GM23338 (cell line): ENCODE results near the gene ABCC10. TPM values are rescaled to one million over a fixed set of nuclear protein-coding genes. Genes with fewer than 3 reads are reported as not detected.
"Not testable (repeated sequence)": the region's sequence is repeated elsewhere in the genome, so short reads cannot be mapped to it uniquely, and the experiment has no call there.

ENCODE experiments used
- ATAC-seq: fragments of 200-7000 bp; cut with Tn5 transposase; 3 replicates; pipeline ENCODE4 v1.9.1; 2020
- DNase-seq: peaks from one replicate; pipeline ENCODE4 v3.0.0-alpha.2; 2015; ENCODE audit warnings: low spot score
- H2AFZ ChIP-seq: fragments of 200-600 bp; sonication (generic); 2 replicates; pipeline ENCODE4 v1.8.0; 2016; ENCODE audit warnings: antibody characterized with exemption, mild to moderate bottlenecking, moderate library complexity
- H3F3A ChIP-seq: fragments of 200-600 bp; sonication (generic); replicated peaks from 2 replicates; pipeline ENCODE4 v1.8.0; 2017; ENCODE audit warnings: antibody characterized with exemption, mixed run types, low read depth
- H3K27ac ChIP-seq: fragments of 200-600 bp; sonication (generic); 2 replicates; pipeline ENCODE4 v1.6.1; 2016; ENCODE audit warnings: low read depth
- H3K27me3 ChIP-seq: fragments of 200-600 bp; sonication (generic); 2 replicates; pipeline ENCODE4 v1.8.0; 2016; ENCODE audit warnings: mild to moderate bottlenecking, mixed run types, moderate library complexity; ENCODE audit not compliant: insufficient read depth
- H3K36me3 ChIP-seq: fragments of 200-600 bp; sonication (generic); 2 replicates; pipeline ENCODE4 v1.8.0; 2016; ENCODE audit warnings: mild to moderate bottlenecking; ENCODE audit not compliant: insufficient read depth
- H3K4me1 ChIP-seq: fragments of 200-600 bp; sonication (generic); 2 replicates; pipeline ENCODE4 v1.8.0; 2016; ENCODE audit warnings: mild to moderate bottlenecking, moderate library complexity; ENCODE audit not compliant: insufficient read depth
- H3K4me2 ChIP-seq: fragments of 200-600 bp; sonication (generic); 2 replicates; pipeline ENCODE4 v1.7.1; 2017; ENCODE audit warnings: mixed run types
- H3K4me3 ChIP-seq: fragments of 200-600 bp; sonication (generic); 2 replicates; pipeline ENCODE4 v1.6.1; 2016; ENCODE audit warnings: mixed run types
- H3K79me2 ChIP-seq: fragments of 200-600 bp; sonication (generic); replicated peaks from 2 replicates; pipeline ENCODE4 v1.8.0; 2017; ENCODE audit warnings: mild to moderate bottlenecking; ENCODE audit not compliant: insufficient read depth
- H3K9me2 ChIP-seq: fragments of 200-600 bp; sonication (generic); 2 replicates; pipeline ENCODE4 v1.8.0; 2017; ENCODE audit not compliant: insufficient read depth
- H4K20me1 ChIP-seq: fragments of 200-600 bp; sonication (generic); replicated peaks from 2 replicates; pipeline ENCODE4 v1.8.0; 2017; ENCODE audit warnings: mild to moderate bottlenecking; ENCODE audit not compliant: insufficient read depth
- H3K27ac Mint-ChIP-seq: 2 replicates; pipeline ENCODE4 v1.8.0; 2020; ENCODE audit warnings: inconsistent platforms, mild to moderate bottlenecking, moderate library complexity, mixed read lengths
- H3K27me3 Mint-ChIP-seq: 3 replicates; pipeline ENCODE4 v1.8.0; 2022; ENCODE audit warnings: low read depth, mild to moderate bottlenecking, moderate library complexity, mixed read lengths, inconsistent platforms; ENCODE audit not compliant: insufficient read depth, poor library complexity
- H3K36me3 Mint-ChIP-seq: 3 replicates; pipeline ENCODE4 v1.8.0; 2021; ENCODE audit warnings: low read depth, mild to moderate bottlenecking, inconsistent platforms, moderate library complexity, mixed read lengths
- H3K4me1 Mint-ChIP-seq: 3 replicates; pipeline ENCODE4 v1.8.0; 2020; ENCODE audit warnings: mild to moderate bottlenecking, inconsistent platforms, mixed read lengths
- H3K4me3 Mint-ChIP-seq: 3 replicates; pipeline ENCODE4 v1.8.0; 2021; ENCODE audit warnings: moderate library complexity, mild to moderate bottlenecking, inconsistent platforms, mixed read lengths
- H3K9me3 Mint-ChIP-seq: 3 replicates; pipeline ENCODE4 v1.8.0; 2020; ENCODE audit warnings: moderate library complexity, mild to moderate bottlenecking, inconsistent platforms, mixed read lengths
- CREB1 ChIP-seq: fragments of 250-450 bp; sonication (Bioruptor Pico); IDR thresholded peaks from 2 replicates; pipeline ENCODE4 v1.5.0; 2020; ENCODE audit warnings: low read depth, mild to moderate bottlenecking, moderate library complexity
- EZH2phosphoT487 ChIP-seq: fragments of 200-600 bp; sonication (generic); IDR thresholded peaks from one replicate; pipeline ENCODE4 v1.8.1; 2018; ENCODE audit warnings: antibody characterized with exemption; ENCODE audit not compliant: unreplicated experiment
- JUNB ChIP-seq: IDR thresholded peaks from one replicate; pipeline ENCODE4 v1.6.1; 2016; ENCODE audit warnings: antibody characterized with exemption; ENCODE audit not compliant: unreplicated experiment
- POLR2AphosphoS5 ChIP-seq: IDR thresholded peaks from 2 replicates; pipeline ENCODE4 v1.6.1; 2016; ENCODE audit warnings: antibody characterized with exemption, low read depth
- REST ChIP-seq: IDR thresholded peaks from one replicate; pipeline ENCODE4 v1.6.1; 2018; ENCODE audit warnings: antibody characterized with exemption; ENCODE audit not compliant: unreplicated experiment
- ZNF114 ChIP-seq: fragments of 250-450 bp; sonication (Bioruptor Pico); IDR thresholded peaks from 2 replicates; pipeline ENCODE4 v1.5.0; 2020; ENCODE audit warnings: mild to moderate bottlenecking, moderate library complexity
- ZNF331 ChIP-seq: fragments of 250-450 bp; sonication (Bioruptor Pico); IDR thresholded peaks from 2 replicates; pipeline ENCODE4 v1.5.0; 2020; ENCODE audit warnings: low read depth, mild to moderate bottlenecking, moderate library complexity
- polyA plus RNA-seq: library from polyadenylated mRNA; unstranded; fragments of >200 nt; fragmentation: Nextera tagmentation; extraction: Ambion mirVana; gene quantifications from 2 replicates; pipeline ENCODE4 v1.2.1, GENCODE V29; 2016
- total RNA-seq: library from RNA; depleted of rRNA; stranded (reverse); fragments of >200 nt; shearing (Covaris generic); gene quantifications from 2 replicates; pipeline ENCODE4 v1.2.3, GENCODE V29; 2014
- TF ChIP-seq, protein P1 (sequence below), 2 experiments: fragments of 200-600 bp in 1 of 2; sonication (generic) in 1 of 2; conservative IDR thresholded peaks; 2 replicates each; pipeline versions ENCODE4 v1.5.1 to v1.6.1; 2016 to 2017; ENCODE audit warnings: antibody characterized with exemption in 2 of 2, low read depth in 2 of 2, mild to moderate bottlenecking in 2 of 2, moderate library complexity in 1 of 2
- TF ChIP-seq, protein P2 (sequence below): IDR thresholded peaks from 2 replicates; pipeline ENCODE4 v1.6.1; 2016; ENCODE audit warnings: antibody characterized with exemption

ABCC10 gene
- total and polyA plus RNA-seq, 2 experiments from 2014 or later, result 16.9 to 17.5 TPM

GRCh38 chr6:43408259-43408658 is 19.1 kb upstream of the ABCC10 start:
- Histone ChIP-seq H3K9me2 (0 out of 2 replicates have a peak, but pooled peaks cover 3% of the 10 kb centered on the region), H2AFZ (no peak overlapping the region), H3K27ac (no peak overlapping the region), H3K4me1 (no peaks in the 10 kb centered on the region), H3K79me2 (no peaks in the 10 kb centered on the region), H3K36me3 (no peaks in the 10 kb centered on the region), H4K20me1 (no peaks in the 10 kb centered on the region), H3K4me3 (no peak overlapping the region), H3K4me2 (no peak overlapping the region), H3K27me3 (no peaks in the 10 kb centered on the region), H3F3A (no peaks in the 10 kb centered on the region)
- no peak overlapping the region for H3K4me3 Mint-ChIP-seq
- H3K9me3 Mint-ChIP-seq, result peaks cover under 1% of the 10 kb centered on the region; the same call in 1 of the 3 replicates
- H3K27ac Mint-ChIP-seq, result no peak overlapping the region
- no peak for ATAC-seq
- TF ChIP-seq ZNF331 (CRISPR knock-in tag), result no peak
- TF ChIP-seq, protein P1, sequence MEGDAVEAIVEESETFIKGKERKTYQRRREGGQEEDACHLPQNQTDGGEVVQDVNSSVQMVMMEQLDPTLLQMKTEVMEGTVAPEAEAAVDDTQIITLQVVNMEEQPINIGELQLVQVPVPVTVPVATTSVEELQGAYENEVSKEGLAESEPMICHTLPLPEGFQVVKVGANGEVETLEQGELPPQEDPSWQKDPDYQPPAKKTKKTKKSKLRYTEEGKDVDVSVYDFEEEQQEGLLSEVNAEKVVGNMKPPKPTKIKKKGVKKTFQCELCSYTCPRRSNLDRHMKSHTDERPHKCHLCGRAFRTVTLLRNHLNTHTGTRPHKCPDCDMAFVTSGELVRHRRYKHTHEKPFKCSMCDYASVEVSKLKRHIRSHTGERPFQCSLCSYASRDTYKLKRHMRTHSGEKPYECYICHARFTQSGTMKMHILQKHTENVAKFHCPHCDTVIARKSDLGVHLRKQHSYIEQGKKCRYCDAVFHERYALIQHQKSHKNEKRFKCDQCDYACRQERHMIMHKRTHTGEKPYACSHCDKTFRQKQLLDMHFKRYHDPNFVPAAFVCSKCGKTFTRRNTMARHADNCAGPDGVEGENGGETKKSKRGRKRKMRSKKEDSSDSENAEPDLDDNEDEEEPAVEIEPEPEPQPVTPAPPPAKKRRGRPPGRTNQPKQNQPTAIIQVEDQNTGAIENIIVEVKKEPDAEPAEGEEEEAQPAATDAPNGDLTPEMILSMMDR (conservative IDR thresholded peaks at IDR 0.05; ENCODE audit: low read depth in 2 of 2), result no peak
- H3K36me3 Mint-ChIP-seq, result 0 out of 3 replicates have a peak, but pooled peaks cover 3% of the 10 kb centered on the region
- H3K27me3 Mint-ChIP-seq, result peaks cover 5% of the 10 kb centered on the region
- H3K4me1 Mint-ChIP-seq, result no peaks in the 10 kb centered on the region
- no peak for DNase-seq

DNA sequence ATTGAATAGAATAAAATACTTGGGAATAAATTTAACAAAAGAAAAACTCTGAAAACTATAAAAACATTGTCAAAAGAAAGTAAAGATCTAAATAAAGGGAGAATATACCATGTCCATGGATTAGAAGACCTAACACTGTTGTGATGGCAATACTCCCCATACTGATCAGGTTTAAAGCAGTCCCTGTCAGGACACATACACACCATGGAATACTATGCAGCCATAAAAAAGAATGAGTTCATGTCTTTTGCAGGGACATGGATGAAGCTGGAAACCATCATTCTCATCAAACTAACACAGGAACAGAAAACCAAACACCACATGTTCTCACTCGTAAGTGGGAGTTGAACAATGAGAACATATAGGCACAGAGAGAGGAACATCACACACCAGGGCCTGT is 16.6 kb upstream of the ABCC10 start:
- not testable (repeated sequence) for H4K20me1 ChIP-seq, H3K27ac Mint-ChIP-seq, H3K79me2 ChIP-seq, ATAC-seq, H3K9me3 Mint-ChIP-seq, H3K4me1 ChIP-seq, H2AFZ ChIP-seq, H3K4me2 ChIP-seq, H3K9me2 ChIP-seq, H3K36me3 ChIP-seq, H3K4me3 Mint-ChIP-seq, H3K27me3 Mint-ChIP-seq, H3K4me1 Mint-ChIP-seq, DNase-seq, H3K4me3 ChIP-seq, H3K27ac ChIP-seq, H3K27me3 ChIP-seq, H3F3A ChIP-seq, H3K36me3 Mint-ChIP-seq

DNA sequence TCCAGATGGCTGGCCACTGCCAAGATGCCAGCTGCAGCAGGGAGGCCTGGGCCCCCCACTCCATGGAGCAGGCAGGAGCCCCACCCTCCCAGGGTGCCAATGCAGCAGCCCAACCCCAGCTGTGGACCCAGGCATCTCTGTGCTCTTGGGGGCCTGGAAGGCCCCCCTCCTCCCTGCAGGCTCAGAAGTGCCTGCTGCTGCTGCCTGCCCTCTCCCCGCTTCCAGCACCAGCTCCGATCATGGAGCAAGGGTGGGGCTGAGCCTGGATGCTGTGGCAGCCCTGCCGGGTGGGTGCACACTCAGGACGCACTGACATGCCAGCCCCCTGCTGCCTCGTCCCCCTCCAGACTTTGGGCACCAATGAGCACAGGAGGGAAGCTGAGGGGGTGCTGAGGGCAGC is 14.8 kb upstream of the ABCC10 start:
- Histone ChIP-seq H3K79me2 (no peaks in the 10 kb centered on the region), H3F3A (no peaks in the 10 kb centered on the region), H4K20me1 (no peaks in the 10 kb centered on the region), H3K4me2 (no peak overlapping the region), H3K36me3 (no peaks in the 10 kb centered on the region), H3K27ac (no peak overlapping the region), H3K4me1 (no peaks in the 10 kb centered on the region), H3K9me2 (no peaks in the 10 kb centered on the region), H3K27me3 (no peaks in the 10 kb centered on the region), H2AFZ (no peak overlapping the region), H3K4me3 (no peak overlapping the region)
- Mint-ChIP-seq H3K4me1 (no peaks in the 10 kb centered on the region), H3K9me3 (peaks cover 6% of the 10 kb centered on the region; the same call in 1 of the 3 replicates), H3K27ac (no peak overlapping the region), H3K27me3 (peaks cover 9% of the 10 kb centered on the region), H3K4me3 (no peak overlapping the region), H3K36me3 (0 out of 3 replicates have a peak, but pooled peaks cover 3% of the 10 kb centered on the region)
- no peak for DNase-seq
- ATAC-seq, result no peak
- no peak for TF ChIP-seq CREB1 (CRISPR knock-in tag)
- TF ChIP-seq, protein P1 (conservative IDR thresholded peaks at IDR 0.05; ENCODE audit: low read depth in 2 of 2), result no peak
- no peak for TF ChIP-seq POLR2AphosphoS5
- TF ChIP-seq, protein P2, sequence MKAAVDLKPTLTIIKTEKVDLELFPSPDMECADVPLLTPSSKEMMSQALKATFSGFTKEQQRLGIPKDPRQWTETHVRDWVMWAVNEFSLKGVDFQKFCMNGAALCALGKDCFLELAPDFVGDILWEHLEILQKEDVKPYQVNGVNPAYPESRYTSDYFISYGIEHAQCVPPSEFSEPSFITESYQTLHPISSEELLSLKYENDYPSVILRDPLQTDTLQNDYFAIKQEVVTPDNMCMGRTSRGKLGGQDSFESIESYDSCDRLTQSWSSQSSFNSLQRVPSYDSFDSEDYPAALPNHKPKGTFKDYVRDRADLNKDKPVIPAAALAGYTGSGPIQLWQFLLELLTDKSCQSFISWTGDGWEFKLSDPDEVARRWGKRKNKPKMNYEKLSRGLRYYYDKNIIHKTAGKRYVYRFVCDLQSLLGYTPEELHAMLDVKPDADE, result no peak
- TF ChIP-seq REST, result no peak
- no peak for TF ChIP-seq EZH2phosphoT487
- TF ChIP-seq ZNF114 (CRISPR knock-in tag), result no peak
- no peak for TF ChIP-seq JUNB
